ENCODE results near the gene JADE1.

JADE1 gene

DNA sequence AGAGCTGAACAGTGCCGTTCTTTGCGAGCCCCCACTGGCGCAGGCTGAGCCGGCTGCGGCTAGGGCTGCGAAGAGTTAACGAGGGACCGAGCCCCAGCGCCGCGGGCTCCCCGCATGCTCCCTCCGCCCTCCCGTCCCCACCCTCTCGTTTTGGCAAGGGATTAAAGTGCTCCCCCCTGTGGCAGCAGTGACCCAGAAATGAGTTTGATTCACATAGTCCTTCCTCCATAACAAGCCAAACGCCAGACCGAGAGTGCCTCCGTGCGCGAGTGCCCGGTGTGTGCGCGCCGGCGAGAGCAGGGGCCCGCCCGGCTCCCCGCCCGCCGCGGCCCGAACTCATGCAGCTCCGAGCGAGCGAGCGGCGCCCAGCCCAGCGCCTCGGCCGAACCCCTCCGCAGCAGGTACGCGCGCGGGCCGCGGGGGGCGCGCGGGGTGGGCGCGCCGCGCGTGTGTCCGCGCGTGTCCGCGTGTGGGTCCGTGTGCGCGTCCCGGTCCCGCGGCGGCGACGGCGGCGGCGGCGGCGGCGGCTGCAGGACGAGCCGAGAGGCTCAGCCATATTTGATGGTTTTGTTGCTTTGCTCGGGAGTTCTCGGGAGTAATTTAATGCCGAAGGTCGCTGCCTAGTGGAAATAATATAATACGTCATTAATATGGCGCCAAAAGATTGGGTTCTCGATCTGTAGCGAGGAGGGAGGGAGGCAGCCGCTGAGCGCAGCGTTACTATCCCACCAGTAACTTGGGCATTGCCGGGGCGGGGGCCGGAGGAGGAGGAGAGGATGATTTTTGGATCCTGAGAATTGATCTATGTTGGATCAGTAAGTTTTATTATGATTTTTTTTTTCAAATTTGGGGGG is at the start of gene JADE1:
Gene JADE1 (plus strand): TSS at position 224 of the 854 bp plus-strand sequence. CDS start 22,059 bp downstream, outside the sequence.
- peak; percentile 93 for DNase-seq

GRCh38 chr4:128766781-128767180 is 42.7 kb upstream of the JADE1 start:
- DNase-seq, result no peak

GRCh38 chr4:128768373-128768996 is 41.0 kb upstream of the JADE1 start:
- no peak for DNase-seq

DNA sequence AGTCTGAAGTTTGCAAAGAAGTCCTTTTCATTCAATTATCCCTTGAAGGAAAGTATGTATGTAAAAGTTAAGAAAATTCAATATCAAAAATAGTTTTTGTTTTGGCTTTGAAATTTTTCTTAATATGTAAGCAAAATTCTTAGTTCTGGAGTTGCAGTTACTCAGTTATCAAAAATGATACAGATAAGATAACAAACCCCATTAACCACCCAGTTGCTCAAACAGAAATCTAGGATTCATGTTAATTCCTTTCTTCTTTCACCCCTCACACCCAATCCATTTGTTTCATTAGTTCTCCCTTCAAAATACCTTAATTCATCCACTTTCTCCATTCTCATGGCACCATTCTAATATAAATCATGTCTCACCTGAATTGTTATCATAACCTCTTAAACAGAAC is 40.5 kb upstream of the JADE1 start:
- DNase-seq, result no peak

DNA sequence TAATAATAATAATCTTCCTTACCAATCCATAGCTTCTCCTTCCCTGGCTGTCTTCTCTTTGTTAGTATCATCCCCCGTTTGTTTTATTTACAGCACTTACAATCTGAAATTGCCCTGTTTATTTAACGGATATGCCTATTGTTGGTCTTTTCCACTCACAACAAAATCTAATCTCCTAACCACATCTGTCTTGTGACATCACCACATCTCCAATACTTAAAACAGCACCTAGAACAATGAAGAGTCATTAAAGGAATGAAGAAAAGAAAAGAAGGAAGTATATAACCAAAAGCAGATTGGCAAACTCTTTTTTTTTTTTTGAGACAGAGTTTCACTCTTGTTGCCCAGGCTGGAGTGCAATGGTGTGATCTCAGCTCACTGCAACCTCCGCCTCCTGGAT is 38.7 kb upstream of the JADE1 start:
- DNase-seq, result no peak

DNA sequence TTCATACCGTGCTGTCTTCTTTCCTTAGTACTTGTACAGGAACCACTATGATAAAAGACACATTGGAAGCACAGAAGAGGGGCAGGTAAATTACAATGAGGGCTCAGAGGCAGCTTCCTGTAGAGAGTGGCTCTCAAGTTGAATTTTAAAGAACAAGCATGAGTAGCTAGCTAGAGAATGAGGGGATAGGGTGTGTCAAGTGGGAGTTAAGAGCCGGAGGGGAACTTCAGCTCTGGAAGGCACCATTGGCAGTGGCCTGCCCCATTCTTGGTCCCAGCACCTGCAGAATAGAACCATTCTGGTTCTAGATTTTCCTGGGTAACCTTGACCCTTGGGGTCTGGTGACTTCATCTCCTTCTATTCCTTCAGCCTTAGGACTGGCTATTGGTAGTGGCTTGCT is 34.0 kb upstream of the JADE1 start:
- DNase-seq, result no peak

- no peak for DNase-seq
These were observed 33.6 kb upstream of the JADE1 start for GRCh38 chr4:128775916-128776315.

DNA sequence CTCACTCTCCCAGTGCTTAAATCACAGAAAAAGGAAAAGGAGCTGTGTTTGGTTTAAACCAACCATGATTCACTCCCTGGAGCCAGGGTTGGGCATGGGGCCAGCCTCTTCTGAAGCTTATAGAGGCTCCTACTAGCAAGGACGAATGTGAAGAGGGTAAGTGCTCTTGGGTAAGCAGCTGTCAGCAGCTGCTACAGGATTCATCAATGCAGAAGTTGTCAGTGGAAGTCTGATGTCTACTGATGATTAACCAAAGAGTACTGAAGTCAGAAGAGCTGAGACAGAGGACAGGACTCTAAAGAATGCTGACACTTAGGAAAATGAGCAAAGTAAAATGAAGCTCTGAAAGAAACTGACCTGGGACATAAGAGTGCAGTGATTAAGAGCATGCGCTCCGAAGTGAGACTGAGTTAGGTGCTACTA is 32.7 kb upstream of the JADE1 start:
- no peak for DNase-seq

- DNase-seq, result no peak
These were observed 28.8 kb upstream of the JADE1 start for GRCh38 chr4:128780688-128781087.

DNA sequence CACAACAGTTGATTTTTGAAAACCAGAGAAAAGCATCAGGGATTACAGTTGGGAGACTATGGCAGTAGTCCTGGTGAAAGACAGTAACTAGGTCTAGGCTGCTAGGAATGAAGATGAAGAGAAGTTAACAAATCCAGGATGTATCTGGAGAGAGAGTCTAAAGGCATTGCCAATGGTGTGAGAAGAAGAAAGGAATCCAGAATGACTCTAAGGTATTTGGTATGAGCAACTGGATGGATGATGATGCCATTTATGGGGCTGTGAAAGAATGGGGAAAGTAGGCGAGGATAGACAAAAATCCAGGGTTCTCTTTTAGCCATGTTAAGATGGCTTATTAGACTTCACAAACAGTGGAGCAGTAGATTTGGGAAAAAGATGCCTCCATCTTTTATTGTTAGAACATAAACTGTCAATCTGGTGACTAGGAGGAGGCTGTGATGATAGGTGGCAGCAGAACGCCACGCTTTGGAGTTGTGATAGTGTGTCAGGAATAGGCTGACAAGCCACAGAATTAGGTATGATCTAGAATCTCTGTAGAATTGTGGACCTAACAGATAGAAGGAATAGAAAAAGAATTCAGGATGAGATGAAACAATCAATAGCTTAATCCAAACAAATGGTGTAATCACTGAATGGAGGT is 27.3 kb upstream of the JADE1 start:
- DNase-seq, result peak; percentile 21

DNA sequence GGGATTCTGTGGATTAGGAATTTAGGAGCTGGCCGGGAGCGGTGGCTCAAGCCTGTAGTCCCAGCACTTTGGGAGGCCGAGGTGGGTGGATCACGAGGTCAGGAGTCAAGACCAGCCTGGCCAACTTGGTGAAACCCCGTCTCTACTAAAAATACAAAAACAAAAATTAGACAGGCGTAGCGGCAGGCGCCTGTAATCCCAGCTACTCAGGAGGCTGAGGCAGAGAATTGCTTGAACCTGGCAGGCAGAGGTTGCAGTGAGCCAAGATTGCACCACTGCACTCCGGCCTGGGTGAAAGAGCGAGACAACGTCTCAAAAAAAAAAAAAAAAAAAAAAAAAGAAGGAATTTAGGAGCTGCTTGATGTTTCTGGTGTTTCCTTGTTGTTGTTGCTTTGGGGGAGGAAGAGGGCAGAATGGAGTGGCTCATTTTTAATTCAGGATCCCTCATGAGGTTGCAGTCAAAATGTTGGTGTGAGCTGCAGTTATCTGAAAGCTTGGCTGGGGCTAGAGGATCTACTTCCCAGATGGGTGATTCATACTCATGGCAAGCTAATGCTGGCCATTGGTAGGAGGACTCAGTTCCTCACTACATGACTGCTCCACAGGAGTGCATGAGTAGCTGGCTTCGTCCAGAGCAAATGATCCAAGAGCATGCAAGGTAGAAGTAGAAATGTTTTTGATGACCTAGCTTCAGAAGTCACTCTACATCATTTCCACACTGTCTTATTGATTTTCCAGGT is 26.5 kb upstream of the JADE1 start:
- DNase-seq, result no peak

DNA sequence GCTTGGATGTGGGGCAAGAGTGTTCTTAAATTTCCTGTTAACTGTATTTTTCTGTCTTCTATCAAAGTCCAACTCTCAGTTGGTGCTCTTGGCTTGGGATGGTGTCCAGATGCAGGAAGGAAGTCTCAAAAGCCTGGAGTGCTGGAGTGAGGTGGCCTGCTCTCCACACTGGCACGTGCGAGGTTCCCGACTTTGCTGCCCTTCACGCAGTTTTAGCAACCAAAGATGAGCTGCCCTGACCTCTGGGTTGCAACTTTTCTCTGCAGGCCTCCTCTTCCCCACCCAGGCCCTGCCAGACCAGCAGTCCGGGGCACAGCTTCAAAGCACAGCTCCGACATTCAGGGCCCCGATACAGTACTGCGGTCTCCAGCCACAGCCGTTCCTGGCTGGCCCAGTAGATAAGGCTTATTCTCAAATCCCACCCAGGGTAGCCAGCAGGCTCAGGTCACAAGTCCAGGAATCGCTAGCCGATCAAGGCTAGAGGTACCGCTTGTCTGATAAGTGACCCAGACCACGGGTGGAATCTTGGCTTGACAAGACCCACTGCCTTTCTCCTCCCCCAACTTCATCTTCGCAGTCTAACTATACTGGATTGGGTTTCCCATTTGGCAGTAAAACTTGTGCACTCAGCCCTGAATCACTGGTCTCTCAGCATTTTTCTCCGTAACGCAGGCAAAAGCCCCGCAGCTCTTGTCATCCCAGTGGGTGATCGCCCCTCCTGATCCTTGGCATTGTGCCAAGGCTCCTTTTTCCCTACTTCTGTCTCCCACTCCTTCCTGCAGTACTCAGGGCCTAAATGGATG is 21.8 kb upstream of the JADE1 start:
- no peak for DNase-seq

DNA sequence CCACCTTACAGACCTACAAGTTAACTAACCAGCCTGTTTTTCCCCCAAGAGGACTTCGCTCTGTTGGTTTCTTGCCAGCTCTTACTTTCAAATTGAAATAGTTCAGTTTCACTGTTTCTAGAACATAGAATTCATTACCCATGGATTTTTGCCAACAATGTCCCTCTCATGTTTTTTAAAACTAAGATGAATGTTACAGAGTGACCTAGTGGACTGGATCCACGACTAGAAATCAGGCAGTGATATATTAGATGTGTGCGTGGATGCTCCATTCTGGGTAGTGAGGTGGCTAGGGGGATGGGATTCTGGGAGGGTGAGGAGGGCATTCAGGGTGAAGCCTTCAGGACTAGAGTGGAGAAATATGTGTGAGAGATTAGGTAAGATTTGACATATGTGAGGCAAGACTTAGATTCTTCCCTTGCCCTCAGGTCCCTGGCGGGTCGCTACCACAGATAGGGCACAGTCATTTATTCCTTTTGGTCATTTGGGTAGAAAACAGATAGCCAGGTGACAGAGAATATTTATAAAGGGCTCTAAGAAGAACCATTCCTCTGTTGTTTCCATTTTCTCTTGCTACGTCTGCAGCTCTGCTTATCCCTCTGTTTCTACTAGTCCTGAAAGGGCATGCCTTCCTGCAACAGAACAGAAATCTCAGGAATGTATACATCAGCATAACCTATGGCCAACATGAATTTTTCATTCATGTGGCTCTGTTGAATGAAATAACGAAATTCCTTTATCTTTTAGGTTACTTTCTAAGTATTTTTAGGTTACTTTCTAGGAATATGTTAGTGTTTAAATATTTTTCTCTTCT is 15.4 kb upstream of the JADE1 start:
- no peak for DNase-seq

GRCh38 chr4:128796934-128797333 is 12.6 kb upstream of the JADE1 start:
- no peak for DNase-seq

DNA sequence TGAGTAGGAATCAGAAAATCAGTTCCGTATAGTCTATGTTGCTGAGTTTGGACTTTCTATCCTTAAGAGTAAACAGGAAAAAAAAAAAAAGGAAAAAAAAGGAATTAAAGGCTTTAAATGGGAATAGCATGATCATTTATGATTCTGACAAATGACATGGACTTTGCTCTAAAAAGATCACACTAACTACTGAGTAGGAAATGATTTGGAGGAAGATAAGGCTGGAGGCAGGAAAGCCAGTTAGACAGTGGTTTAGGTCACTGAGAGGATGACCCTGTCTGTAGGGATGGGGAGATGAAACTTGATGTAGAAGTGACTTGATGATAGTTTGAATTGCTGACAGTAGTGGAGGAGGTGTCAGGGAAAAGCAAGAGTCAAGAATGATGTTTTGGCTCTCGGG is 9.2 kb upstream of the JADE1 start:
- DNase-seq, result no peak

GRCh38 chr4:128800701-128801284 is 8.7 kb upstream of the JADE1 start:
- DNase-seq, result no peak

DNA sequence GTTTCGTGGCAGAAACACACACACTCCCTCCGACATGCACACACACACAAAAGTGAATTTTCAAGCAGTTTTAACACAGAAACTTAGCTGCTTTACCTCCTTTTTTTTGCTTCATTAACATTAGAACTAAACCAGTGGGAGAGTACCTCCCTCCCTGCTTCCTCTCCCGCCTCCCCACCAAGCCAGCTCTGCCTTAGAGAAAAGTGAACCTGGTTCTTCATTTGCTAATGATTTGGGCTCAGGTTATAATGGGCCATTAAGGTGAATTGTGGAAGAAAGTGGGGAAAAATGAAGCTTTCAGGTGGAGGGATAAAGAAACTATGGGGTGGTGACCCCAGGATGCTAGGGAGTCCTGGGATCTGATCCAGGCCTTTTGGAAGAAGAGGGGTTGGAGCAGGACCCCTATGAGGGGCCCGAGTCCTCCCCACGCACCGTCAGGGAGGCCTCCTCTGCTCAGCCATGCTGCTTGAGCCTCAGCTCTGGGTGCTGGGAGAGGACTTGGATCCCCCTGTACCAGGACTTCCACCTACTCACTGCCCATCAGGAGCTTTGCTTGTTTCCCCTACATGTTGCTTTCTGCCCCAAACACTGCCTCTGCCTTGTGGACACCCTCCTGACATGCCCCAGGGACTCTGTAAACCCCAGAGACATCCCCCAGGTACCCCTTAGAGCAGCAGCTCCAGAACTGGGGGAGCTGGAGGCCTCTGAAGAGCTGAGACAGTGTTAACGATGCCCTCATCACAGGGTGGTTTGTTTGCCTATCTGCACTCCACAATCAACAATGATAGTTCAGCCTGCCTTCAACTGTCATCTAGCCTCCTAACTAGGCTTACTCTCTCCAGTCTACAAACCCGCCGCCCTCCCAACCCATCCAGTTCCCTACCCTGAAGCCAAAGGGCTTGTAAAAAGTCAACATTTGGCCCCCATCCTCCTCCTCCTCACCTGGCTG is 6.5 kb upstream of the JADE1 start:
- DNase-seq, result no peak

GRCh38 chr4:128803783-128804182 is 5.7 kb upstream of the JADE1 start:
- no peak for DNase-seq

DNA sequence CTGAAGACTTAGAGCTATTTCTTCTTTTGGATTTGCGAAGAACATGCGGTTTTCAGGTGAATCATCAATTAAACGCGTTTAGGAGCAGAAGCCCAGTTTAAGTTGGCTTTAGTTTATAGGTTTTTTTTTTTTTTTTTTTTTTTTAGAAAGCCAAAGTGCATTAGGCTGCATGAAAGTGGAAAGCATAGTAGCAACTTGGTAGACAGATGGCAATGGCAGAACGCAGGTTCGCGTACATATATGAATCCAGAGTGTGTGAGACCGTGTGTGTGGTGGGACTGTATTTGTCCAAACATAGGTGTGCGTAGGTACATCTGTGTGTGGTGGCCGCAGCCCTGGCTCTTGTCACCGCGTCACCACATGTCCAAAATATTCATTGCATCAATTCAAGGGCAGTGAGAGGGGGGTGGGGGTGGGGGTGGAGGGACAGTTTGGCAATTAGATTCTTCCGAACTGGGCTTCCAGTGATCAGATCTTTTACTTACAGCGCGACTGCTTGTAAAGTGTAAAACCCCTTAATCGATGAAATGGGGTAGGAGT is 901 bp downstream of the JADE1 start:
- peak; percentile 44 for DNase-seq

All from midbrain (tissue), 1 donor.